ENCODE data around the gene FBF1.

The FBF1 gene

GRCh38 chr17:75894049-75894733 is 46.7 kb downstream of the FBF1 start:
- peak overlapping the region in 1 of 2 experiments; percentile 20 for H3K4me3 ChIP-seq (ENCODE audit: insufficient read depth in 1 of 2, low read depth in 1 of 2, low read length in 2 of 2)
- no peaks in the 10 kb centered on the region for H3K9me3 ChIP-seq (ENCODE audit: control insufficient read depth, low read length)
- peaks cover 25% of the 10 kb centered on the region for H3K79me1 ChIP-seq (replicated peaks; ENCODE audit: low read length, poor library complexity, severe bottlenecking)
- H3K18ac ChIP-seq (ENCODE audit: low read depth in 1 of 2, low read length in 2 of 2), result no peak overlapping the region
- H2BK5ac ChIP-seq (ENCODE audit: low read depth, low read length, poor library complexity, severe bottlenecking), result no peak overlapping the region
- no peak overlapping the region for H3K4me2 ChIP-seq (ENCODE audit: low read length, poor library complexity, severe bottlenecking)
- no peak overlapping the region for H2BK12ac ChIP-seq (ENCODE audit: low read length in 2 of 2)
- no peak overlapping the region for H3K27ac ChIP-seq (ENCODE audit: low read length, poor library complexity, severe bottlenecking)
- no peak overlapping the region for H2BK120ac ChIP-seq (ENCODE audit: low read depth, low read length)
- 89% methylated on average over 22 of the region's 22 CpGs for WGBS
- no peak overlapping the region for H2AK5ac ChIP-seq (ENCODE audit: low read length, severe bottlenecking)
- H2BK15ac ChIP-seq (ENCODE audit: low read depth, poor library complexity, severe bottlenecking), result no peak overlapping the region
- H3K14ac ChIP-seq (ENCODE audit: low read length in 2 of 2), result no peak overlapping the region
- peaks cover 46 to 53% of the 10 kb centered on the region in 2 experiments for H3K36me3 ChIP-seq (ENCODE audit: control insufficient read depth in 1 of 2, insufficient read depth in 2 of 2, low read depth in 1 of 2, low read length in 2 of 2)
- H3K4ac ChIP-seq (ENCODE audit: low read depth in 1 of 2, low read length in 2 of 2), result peak overlapping the region in 1 of 2 experiments; percentile 9
- H3K9ac ChIP-seq (ENCODE audit: low read length), result peak overlapping the region; percentile 24
- DNase-seq, result no peak
- peak overlapping the region; percentile 69 for H4K8ac ChIP-seq (ENCODE audit: low read length)
- H4K91ac ChIP-seq (ENCODE audit: low read length), result peak overlapping the region; percentile 70
- no peak overlapping the region for H2AFZ ChIP-seq (ENCODE audit: low read depth, low read length)
- H3K4me1 ChIP-seq (ENCODE audit: control insufficient read depth, insufficient read depth, low read depth, low read length), result peaks cover 28% of the 10 kb centered on the region
- no peak overlapping the region for H3K23ac ChIP-seq (ENCODE audit: low read length in 2 of 2)
- no peaks in the 10 kb centered on the region for H3K27me3 ChIP-seq (ENCODE audit: control insufficient read depth in 1 of 2, insufficient read depth in 1 of 2, low read length in 2 of 2)

DNA sequence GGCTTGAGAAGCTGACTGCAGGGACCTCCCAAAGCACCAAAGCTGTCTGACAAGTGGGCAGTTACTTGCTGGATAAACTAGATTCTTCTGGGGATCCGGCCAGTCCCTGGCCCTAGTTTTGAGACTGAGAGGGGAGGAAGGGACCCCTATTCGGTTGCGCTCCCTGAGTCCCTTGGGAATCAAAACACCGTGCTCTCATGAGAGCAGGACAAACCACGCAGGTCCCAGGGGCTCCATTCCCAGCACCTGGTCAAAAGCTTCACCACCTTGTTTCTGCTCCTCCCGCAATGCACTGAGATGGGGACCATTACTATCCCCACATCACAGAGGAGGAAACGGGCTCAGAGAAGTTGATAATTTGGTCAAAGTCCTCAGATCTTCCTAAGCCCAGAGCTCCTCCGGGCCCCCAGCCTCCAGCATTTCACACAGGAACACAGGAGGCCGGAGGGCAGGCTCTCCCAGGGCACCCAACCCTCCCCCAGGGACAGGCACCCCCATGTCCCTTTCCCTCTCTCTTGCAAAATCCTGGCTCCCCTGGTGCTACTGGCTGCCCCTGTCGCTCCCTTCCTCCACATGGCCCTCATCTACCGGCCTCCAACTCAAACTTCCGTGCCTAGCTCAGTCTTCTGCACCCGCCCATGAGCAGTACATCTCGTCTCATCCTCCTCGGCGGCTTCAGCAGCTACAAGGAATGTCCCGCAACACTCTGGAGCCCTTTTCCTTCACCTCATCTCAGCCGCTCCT is 47.4 kb downstream of the FBF1 start:
- WGBS, result 94% methylated on average over 18 of the region's 18 CpGs
- no peak overlapping the region for H2AK5ac ChIP-seq (ENCODE audit: low read length, severe bottlenecking)
- DNase-seq, result no peak

DNA sequence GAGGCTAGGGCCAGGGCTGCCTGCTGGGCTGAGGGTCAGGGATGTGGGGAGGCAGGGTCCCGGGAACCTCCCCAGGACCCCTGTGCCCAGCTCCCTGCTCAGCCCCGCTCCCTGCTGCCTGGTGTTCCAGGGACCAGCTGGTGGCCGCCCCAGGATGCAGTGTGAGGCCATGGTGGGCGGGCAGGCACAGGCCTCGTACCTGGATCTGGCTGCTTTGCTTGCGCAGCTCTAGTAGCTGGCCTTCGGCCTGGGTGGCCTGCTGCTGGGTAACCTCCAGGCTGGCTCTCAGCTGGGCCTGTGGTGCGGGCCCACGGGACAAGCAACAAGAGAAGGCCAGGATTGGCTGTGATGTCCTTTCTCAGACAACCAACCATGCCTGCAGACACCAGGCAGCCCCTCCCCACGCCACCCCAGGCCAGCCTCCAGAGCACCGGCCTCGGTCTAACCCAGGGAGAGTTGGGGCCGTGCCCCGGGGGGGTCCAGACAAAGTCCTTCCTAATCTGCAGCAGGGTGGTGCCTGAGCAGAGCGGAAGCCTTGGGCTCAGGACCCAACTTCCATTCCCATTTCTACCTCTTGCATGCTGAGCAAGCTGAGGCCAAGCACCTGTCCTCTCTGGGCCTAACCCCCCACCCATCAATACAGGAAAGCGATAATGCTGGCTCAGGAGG is 48.2 kb downstream of the FBF1 start:
- DNase-seq, result no peak
- no peak overlapping the region for H3K9ac ChIP-seq (ENCODE audit: low read length)
- H3K23ac ChIP-seq (ENCODE audit: low read length in 2 of 2), result peak overlapping the region in 1 of 2 experiments; percentile 10
- H2BK15ac ChIP-seq (ENCODE audit: low read depth, poor library complexity, severe bottlenecking), result peak overlapping the region; percentile 44
- no peak overlapping the region for H4K8ac ChIP-seq (ENCODE audit: low read length)
- H3K4me1 ChIP-seq (ENCODE audit: control insufficient read depth, insufficient read depth, low read depth, low read length), result peaks cover 27% of the 10 kb centered on the region
- H3K14ac ChIP-seq (ENCODE audit: low read length in 2 of 2), result no peak overlapping the region
- peaks cover 22% of the 10 kb centered on the region for H3K79me1 ChIP-seq (replicated peaks; ENCODE audit: low read length, poor library complexity, severe bottlenecking)
- no peak overlapping the region for H2AFZ ChIP-seq (ENCODE audit: low read depth, low read length)
- H2AK5ac ChIP-seq (ENCODE audit: low read length, severe bottlenecking), result no peak overlapping the region
- no peak overlapping the region for H3K4ac ChIP-seq (ENCODE audit: low read depth in 1 of 2, low read length in 2 of 2)
- H3K27ac ChIP-seq (ENCODE audit: low read length, poor library complexity, severe bottlenecking), result no peak overlapping the region
- no peaks in the 10 kb centered on the region for H3K27me3 ChIP-seq (ENCODE audit: control insufficient read depth in 1 of 2, insufficient read depth in 1 of 2, low read length in 2 of 2)
- WGBS, result 97% methylated on average over 16 of the region's 16 CpGs
- no peak overlapping the region for H2BK12ac ChIP-seq (ENCODE audit: low read length in 2 of 2)
- no peak overlapping the region for H2BK5ac ChIP-seq (ENCODE audit: low read depth, low read length, poor library complexity, severe bottlenecking)
- peaks cover 33 to 42% of the 10 kb centered on the region in 2 experiments for H3K36me3 ChIP-seq (ENCODE audit: control insufficient read depth in 1 of 2, insufficient read depth in 2 of 2, low read depth in 1 of 2, low read length in 2 of 2)
- no peaks in the 10 kb centered on the region for H3K9me3 ChIP-seq (ENCODE audit: control insufficient read depth, low read length)
- no peak overlapping the region for H2BK120ac ChIP-seq (ENCODE audit: low read depth, low read length)
- no peak overlapping the region for H3K4me2 ChIP-seq (ENCODE audit: low read length, poor library complexity, severe bottlenecking)
- no peak overlapping the region for H3K18ac ChIP-seq (ENCODE audit: low read depth in 1 of 2, low read length in 2 of 2)
- H4K91ac ChIP-seq (ENCODE audit: low read length), result no peak overlapping the region
- H3K4me3 ChIP-seq (ENCODE audit: insufficient read depth in 1 of 2, low read depth in 1 of 2, low read length in 2 of 2), result no peak overlapping the region

More for the DNA sequence above, 47.4 kb downstream of the FBF1 start:
- Histone ChIP-seq H3K27ac (ENCODE audit: low read length, poor library complexity, severe bottlenecking) (no peak overlapping the region), H3K9me3 (ENCODE audit: control insufficient read depth, low read length) (no peaks in the 10 kb centered on the region), H2AFZ (ENCODE audit: low read depth, low read length) (no peak overlapping the region), H3K4me3 (ENCODE audit: insufficient read depth in 1 of 2, low read depth in 1 of 2, low read length in 2 of 2) (no peak overlapping the region), H4K91ac (ENCODE audit: low read length) (peak overlapping the region; percentile 70), H2BK12ac (ENCODE audit: low read length in 2 of 2) (no peak overlapping the region), H3K4me2 (ENCODE audit: low read length, poor library complexity, severe bottlenecking) (no peak overlapping the region), H3K18ac (ENCODE audit: low read depth in 1 of 2, low read length in 2 of 2) (no peak overlapping the region), H3K36me3 (ENCODE audit: control insufficient read depth in 1 of 2, insufficient read depth in 2 of 2, low read depth in 1 of 2, low read length in 2 of 2) (peaks cover 40 to 48% of the 10 kb centered on the region in 2 experiments), H3K27me3 (ENCODE audit: control insufficient read depth in 1 of 2, insufficient read depth in 1 of 2, low read length in 2 of 2) (no peaks in the 10 kb centered on the region), H2BK120ac (ENCODE audit: low read depth, low read length) (no peak overlapping the region), H3K23ac (ENCODE audit: low read length in 2 of 2) (no peak overlapping the region), H3K79me1 (replicated peaks; ENCODE audit: low read length, poor library complexity, severe bottlenecking) (peaks cover 22% of the 10 kb centered on the region), H3K14ac (ENCODE audit: low read length in 2 of 2) (no peak overlapping the region), H3K4ac (ENCODE audit: low read depth in 1 of 2, low read length in 2 of 2) (peak overlapping the region in 1 of 2 experiments; percentile 9), H3K9ac (ENCODE audit: low read length) (no peak overlapping the region), H3K4me1 (ENCODE audit: control insufficient read depth, insufficient read depth, low read depth, low read length) (peaks cover 28% of the 10 kb centered on the region), H2BK15ac (ENCODE audit: low read depth, poor library complexity, severe bottlenecking) (no peak overlapping the region), H4K8ac (ENCODE audit: low read length) (no peak overlapping the region), H2BK5ac (ENCODE audit: low read depth, low read length, poor library complexity, severe bottlenecking) (no peak overlapping the region)

Data from mesenchymal stem cell (in vitro differentiated cells and primary cell).